GDM1 (cell line): ENCODE data around the gene FOXO3B.
"Not testable (repeated sequence)": the region's sequence is repeated elsewhere in the genome, so short reads cannot be mapped to it uniquely, and the experiment has no call there.

ENCODE experiments used
- DNase-seq: peaks from one replicate; lab custom pipeline; 2025; lab: John Stamatoyannopoulos, UW

The FOXO3B gene

GRCh38 chr17:18681767-18682571 is at the start of gene FOXO3B:
FOXO3B (minus strand) TSS chr17:18682314; CDS start chr17:18681651, 663 bp downstream.
- not testable (repeated sequence) for DNase-seq

GRCh38 chr17:18723509-18723908 is 41.4 kb upstream of the FOXO3B start:
- DNase-seq = not testable (repeated sequence)

GRCh38 chr17:18722612-18723011 is 40.5 kb upstream of the FOXO3B start:
- not testable (repeated sequence) for DNase-seq

- DNase-seq = not testable (repeated sequence)
These were observed 39.8 kb upstream of the FOXO3B start for GRCh38 chr17:18721775-18722547.

- not testable (repeated sequence) for DNase-seq
These were observed 37.5 kb upstream of the FOXO3B start for GRCh38 chr17:18719428-18720110.

GRCh38 chr17:18718643-18719427 is 36.7 kb upstream of the FOXO3B start:
- DNase-seq = not testable (repeated sequence)

- DNase-seq = peak; percentile 4
These were observed 30.4 kb upstream of the FOXO3B start for GRCh38 chr17:18712354-18712999.

GRCh38 chr17:18708215-18708614 is 26.1 kb upstream of the FOXO3B start:
- not testable (repeated sequence) for DNase-seq

GRCh38 chr17:18705955-18706354 is 23.8 kb upstream of the FOXO3B start:
- not testable (repeated sequence) for DNase-seq

- not testable (repeated sequence) for DNase-seq
These were observed 16.5 kb upstream of the FOXO3B start for GRCh38 chr17:18698473-18699103.

GRCh38 chr17:18695143-18695542 is 13.0 kb upstream of the FOXO3B start:
- not testable (repeated sequence) for DNase-seq

- not testable (repeated sequence) for DNase-seq
These were observed 554 bp upstream of the FOXO3B start for GRCh38 chr17:18682668-18683067.

GRCh38 chr17:18677381-18677780 is 4.7 kb downstream of the FOXO3B start:
- DNase-seq = not testable (repeated sequence)

- DNase-seq = not testable (repeated sequence)
These were observed 5.2 kb downstream of the FOXO3B start for GRCh38 chr17:18676928-18677327.

- not testable (repeated sequence) for DNase-seq
These were observed 9.5 kb downstream of the FOXO3B start for GRCh38 chr17:18672395-18673227.

- DNase-seq = not testable (repeated sequence)
These were observed 13.5 kb downstream of the FOXO3B start for GRCh38 chr17:18668625-18669024.

GRCh38 chr17:18667535-18667934 is 14.6 kb downstream of the FOXO3B start:
- DNase-seq = not testable (repeated sequence)

- not testable (repeated sequence) for DNase-seq
These were observed 15.8 kb downstream of the FOXO3B start for GRCh38 chr17:18666326-18666725.

GRCh38 chr17:18661924-18662624 is 20.0 kb downstream of the FOXO3B start:
- not testable (repeated sequence) for DNase-seq
